Endodermal cell (in vitro differentiated cells): Measurements from ENCODE around the gene RSPRY1. TPM values are rescaled to one million over a fixed set of nuclear protein-coding genes. Genes with fewer than 3 reads are reported as not detected.
"Not testable (repeated sequence)": the region's sequence is repeated elsewhere in the genome, so short reads cannot be mapped to it uniquely, and the experiment has no call there.

Source experiments
- DNase-seq: peaks from one replicate; pipeline ENCODE4 v3.0.0-alpha.2; 2017
- H3K27ac ChIP-seq: 2 replicates; pipeline ENCODE4 v1.5.1; 2013; ENCODE audit warnings: mild to moderate bottlenecking, low read depth, low read length, moderate library complexity
- H3K27me3 ChIP-seq: 2 replicates; pipeline ENCODE4 v1.6.1; 2013; ENCODE audit warnings: mild to moderate bottlenecking, low read length, moderate library complexity; ENCODE audit not compliant: insufficient read depth, control insufficient read depth, poor library complexity, severe bottlenecking
- H3K36me3 ChIP-seq: 2 replicates; pipeline ENCODE4 v1.7.0; 2013; ENCODE audit warnings: mild to moderate bottlenecking, low read length, moderate library complexity; ENCODE audit not compliant: control insufficient read depth, insufficient read depth
- H3K4me1 ChIP-seq: one replicate; pipeline ENCODE4 v1.7.0; 2013; ENCODE audit warnings: low read length; ENCODE audit not compliant: control insufficient read depth, insufficient read depth
- H3K4me3 ChIP-seq: 2 replicates; pipeline ENCODE4 v1.5.1; 2013; ENCODE audit warnings: mild to moderate bottlenecking, low read length, moderate library complexity
- H3K9ac ChIP-seq: 2 replicates; pipeline ENCODE4 v1.6.1; 2013; ENCODE audit warnings: mild to moderate bottlenecking, low read length, moderate library complexity; ENCODE audit not compliant: poor library complexity, severe bottlenecking; ENCODE audit errors: extremely low read depth
- H3K9me3 ChIP-seq: 2 replicates; pipeline ENCODE4 v1.6.1; 2013; ENCODE audit warnings: mild to moderate bottlenecking, low read length, moderate library complexity; ENCODE audit not compliant: control insufficient read depth
- H3K27ac Mint-ChIP-seq: 2 replicates; pipeline ENCODE4 v1.8.0; 2020; ENCODE audit warnings: mixed read lengths
- H3K27me3 Mint-ChIP-seq: 2 replicates; pipeline ENCODE4 v1.8.0; 2021; ENCODE audit warnings: mild to moderate bottlenecking, mixed read lengths; ENCODE audit not compliant: insufficient read depth
- H3K36me3 Mint-ChIP-seq: 2 replicates; pipeline ENCODE4 v1.8.0; 2020; ENCODE audit warnings: low read depth, mixed read lengths
- H3K4me1 Mint-ChIP-seq: 2 replicates; pipeline ENCODE4 v1.8.0; 2020; ENCODE audit warnings: mixed read lengths
- H3K4me3 Mint-ChIP-seq: 2 replicates; pipeline ENCODE4 v1.8.0; 2020; ENCODE audit warnings: mild to moderate bottlenecking, moderate library complexity, mixed read lengths
- H3K9me3 Mint-ChIP-seq: 2 replicates; pipeline ENCODE4 v1.8.0; 2020; ENCODE audit warnings: mild to moderate bottlenecking, mixed read lengths
- WGBS, 2 experiments: methylation state at CpG; one replicate each; pipeline versions ENCODE4 v1.1.5 to v1.1.7; 2013; ENCODE audit warnings: missing lambda C conversion rate in 2 of 2, mixed read lengths in 1 of 2; ENCODE audit not compliant: insufficient coverage in 1 of 2, insufficient read length in 1 of 2; 5-methylcytosine and 5-hydroxymethylcytosine counted together
- total RNA-seq, 2 donors: library from RNA; stranded (reverse); fragmentation: NEBNext Ultra II Directional in 1 of 2; extraction: Animal tissue kit (Norgen Biotek cat#: 25700) in 1 of 2; gene quantifications; 2 replicates in 1 of 2; 3 replicates in 1 of 2; pipeline ENCODE4 v1.2.1, GENCODE V29; 2021
- TF ChIP-seq, protein P1 (sequence below): fragments of 200-600 bp; sonication (generic); conservative IDR thresholded peaks from 2 replicates; pipeline ENCODE4 v1.5.0; 2021; ENCODE audit warnings: antibody characterized with exemption, mild to moderate bottlenecking

The RSPRY1 gene
- total RNA-seq, 2 donors from 2014 or later, result 40.3 to 46.5 TPM

DNA sequence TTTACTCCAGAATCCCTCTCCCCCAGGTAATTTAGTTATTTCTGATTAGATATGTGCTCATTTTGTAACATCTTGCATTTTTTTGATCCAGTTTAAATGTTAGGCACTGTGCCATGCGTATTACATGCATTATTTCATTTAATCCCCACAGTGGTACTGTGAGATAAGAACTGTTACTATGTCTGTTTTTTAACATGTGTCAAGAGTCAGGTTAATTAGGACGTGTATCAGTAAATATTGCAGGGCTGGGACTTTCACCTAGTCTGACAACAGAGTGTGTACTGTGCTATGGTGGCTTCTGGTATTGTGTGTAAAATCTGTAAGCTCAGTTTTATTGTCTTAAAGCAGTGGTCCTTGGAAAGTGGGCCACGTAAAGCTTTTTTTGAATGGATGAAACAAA, 10.6 kb downstream of the RSPRY1 start:
- no peak overlapping the region for H3K9ac ChIP-seq
- 94 to 100% methylated on average over 2 to 3 of the region's 3 CpGs for WGBS, 2 experiments
- Mint-ChIP-seq H3K27me3 (no peaks in the 10 kb centered on the region), H3K4me3 (no peak overlapping the region), H3K27ac (no peak overlapping the region), H3K9me3 (peaks cover 15% of the 10 kb centered on the region), H3K36me3 (peaks cover 22% of the 10 kb centered on the region), H3K4me1 (peaks cover 38% of the 10 kb centered on the region)
- no peak overlapping the region for H3K4me3 ChIP-seq
- H3K27me3 ChIP-seq, result no peaks in the 10 kb centered on the region
- H3K27ac ChIP-seq, result no peak overlapping the region
- peaks cover under 1% of the 10 kb centered on the region for H3K9me3 ChIP-seq
- H3K36me3 ChIP-seq, result peaks cover 22% of the 10 kb centered on the region
- DNase-seq, result no peak
- TF ChIP-seq, protein P1, sequence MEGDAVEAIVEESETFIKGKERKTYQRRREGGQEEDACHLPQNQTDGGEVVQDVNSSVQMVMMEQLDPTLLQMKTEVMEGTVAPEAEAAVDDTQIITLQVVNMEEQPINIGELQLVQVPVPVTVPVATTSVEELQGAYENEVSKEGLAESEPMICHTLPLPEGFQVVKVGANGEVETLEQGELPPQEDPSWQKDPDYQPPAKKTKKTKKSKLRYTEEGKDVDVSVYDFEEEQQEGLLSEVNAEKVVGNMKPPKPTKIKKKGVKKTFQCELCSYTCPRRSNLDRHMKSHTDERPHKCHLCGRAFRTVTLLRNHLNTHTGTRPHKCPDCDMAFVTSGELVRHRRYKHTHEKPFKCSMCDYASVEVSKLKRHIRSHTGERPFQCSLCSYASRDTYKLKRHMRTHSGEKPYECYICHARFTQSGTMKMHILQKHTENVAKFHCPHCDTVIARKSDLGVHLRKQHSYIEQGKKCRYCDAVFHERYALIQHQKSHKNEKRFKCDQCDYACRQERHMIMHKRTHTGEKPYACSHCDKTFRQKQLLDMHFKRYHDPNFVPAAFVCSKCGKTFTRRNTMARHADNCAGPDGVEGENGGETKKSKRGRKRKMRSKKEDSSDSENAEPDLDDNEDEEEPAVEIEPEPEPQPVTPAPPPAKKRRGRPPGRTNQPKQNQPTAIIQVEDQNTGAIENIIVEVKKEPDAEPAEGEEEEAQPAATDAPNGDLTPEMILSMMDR, result no peak
- peaks cover 4% of the 10 kb centered on the region for H3K4me1 ChIP-seq

DNA sequence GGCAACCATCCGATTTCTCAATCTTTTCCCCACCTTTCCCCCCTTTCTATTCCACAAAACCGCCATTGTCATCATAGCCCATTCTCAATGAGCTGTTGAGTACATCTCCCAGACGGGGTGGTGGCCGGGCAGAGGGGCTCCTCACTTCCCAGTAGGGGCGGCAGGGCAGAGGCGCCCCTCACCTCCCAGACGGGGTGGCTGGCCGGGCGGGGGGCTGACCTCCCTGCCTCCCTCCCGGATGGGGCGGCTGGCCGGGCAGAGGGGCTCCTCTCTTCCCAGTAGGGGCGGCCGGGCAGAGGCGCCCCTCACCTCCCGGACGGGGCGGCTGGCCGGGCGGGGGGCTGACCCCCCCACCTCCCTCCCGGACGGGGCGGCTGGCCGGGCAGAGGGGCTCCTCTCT, 14.2 kb downstream of the RSPRY1 start:
- not testable (repeated sequence) for H3K9ac ChIP-seq, H3K4me3 ChIP-seq, H3K4me1 ChIP-seq, H3K27ac Mint-ChIP-seq, H3K27me3 ChIP-seq, H3K27me3 Mint-ChIP-seq, H3K9me3 ChIP-seq, DNase-seq, H3K4me3 Mint-ChIP-seq, H3K27ac ChIP-seq
- Mint-ChIP-seq H3K9me3 (peaks cover 24% of the 10 kb centered on the region), H3K36me3 (peaks cover 43% of the 10 kb centered on the region), H3K4me1 (peaks cover 22% of the 10 kb centered on the region)
- 94% methylated on average over 9 of the region's 24 CpGs; no CpG with 5 or more reads in 1 of the 2 experiments for WGBS, 2 experiments
- peaks cover 30% of the 10 kb centered on the region for H3K36me3 ChIP-seq

DNA sequence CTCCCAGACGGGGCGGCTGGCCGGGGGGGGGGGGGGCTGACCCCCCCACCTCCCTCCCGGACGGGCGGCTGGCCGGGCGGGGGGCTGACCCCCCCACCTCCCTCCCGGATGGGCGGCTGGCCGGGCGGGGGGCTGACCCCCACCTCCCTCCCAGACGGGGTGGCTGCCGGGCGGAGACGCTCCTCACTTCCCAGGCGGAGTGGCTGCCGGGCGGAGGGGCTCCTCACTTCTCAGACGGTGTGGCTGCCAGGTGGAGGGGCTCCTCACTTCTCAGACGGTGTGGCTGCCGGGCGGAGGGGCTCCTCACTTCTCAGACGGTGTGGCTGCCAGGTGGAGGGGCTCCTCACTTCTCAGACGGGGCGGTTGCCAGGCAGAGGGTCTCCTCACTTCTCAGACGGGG, 14.8 kb downstream of the RSPRY1 start:
- H3K36me3 ChIP-seq, result peaks cover 36% of the 10 kb centered on the region
- H3K27ac ChIP-seq, H3K27me3 ChIP-seq, H3K9ac ChIP-seq, H3K4me3 ChIP-seq, H3K9me3 ChIP-seq, H3K27ac Mint-ChIP-seq, DNase-seq, H3K27me3 Mint-ChIP-seq, H3K4me3 Mint-ChIP-seq, H3K4me1 ChIP-seq: not testable (repeated sequence)
- peaks cover 24% of the 10 kb centered on the region for H3K9me3 Mint-ChIP-seq
- 90 to 98% methylated on average over 8 to 16 of the region's 27 CpGs for WGBS, 2 experiments
- peaks cover 22% of the 10 kb centered on the region for H3K4me1 Mint-ChIP-seq
- H3K36me3 Mint-ChIP-seq, result peaks cover 49% of the 10 kb centered on the region

DNA sequence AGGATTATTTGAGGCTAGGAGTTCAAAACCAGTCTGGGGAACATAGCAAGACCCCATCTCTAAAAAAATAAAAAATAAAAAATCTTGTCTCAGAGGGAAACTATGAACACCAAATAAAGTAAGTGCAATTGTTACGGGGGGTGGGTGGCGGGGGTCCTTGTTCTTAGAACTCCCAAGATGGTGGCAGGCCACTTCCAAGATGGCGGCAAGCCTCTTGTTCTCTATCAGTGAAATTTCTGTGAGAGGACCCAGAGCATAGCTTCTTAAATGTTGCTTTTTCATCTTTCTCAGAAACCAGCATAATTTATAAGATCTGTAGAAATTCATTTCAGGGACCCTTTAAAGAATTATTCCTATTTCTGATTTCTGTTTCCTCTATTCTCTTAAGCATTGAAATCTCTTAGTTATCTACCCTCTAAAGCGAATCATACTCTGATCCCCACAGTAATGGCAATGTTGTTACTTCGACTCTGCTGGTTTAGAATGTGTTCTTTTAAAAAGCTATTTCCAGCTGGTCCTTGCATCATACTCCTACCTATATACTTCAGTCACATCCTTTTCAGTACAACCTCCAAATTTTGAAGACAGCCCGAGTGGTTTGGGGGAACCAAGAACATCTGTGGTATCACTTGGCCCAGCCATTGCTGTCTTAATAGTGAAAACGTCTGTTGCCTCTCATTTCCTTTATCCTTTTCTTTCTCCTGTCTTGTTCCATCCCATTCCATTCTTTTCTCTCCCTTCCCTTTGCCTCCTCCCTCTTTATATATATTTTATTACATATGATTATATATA, 16.2 kb downstream of the RSPRY1 start:
- H3K4me3 Mint-ChIP-seq, result no peak overlapping the region
- no peak overlapping the region for H3K27ac Mint-ChIP-seq

More for the DNA sequence above, 16.2 kb downstream of the RSPRY1 start:
- H3K27me3 ChIP-seq, result no peaks in the 10 kb centered on the region
- no peak overlapping the region for H3K9ac ChIP-seq
- H3K9me3 Mint-ChIP-seq, result peaks cover 24% of the 10 kb centered on the region
- H3K27ac ChIP-seq, result no peak overlapping the region
- H3K4me1 Mint-ChIP-seq, result peaks cover 10% of the 10 kb centered on the region
- peaks cover 45% of the 10 kb centered on the region for H3K36me3 ChIP-seq
- peaks cover 7% of the 10 kb centered on the region for H3K4me1 ChIP-seq
- 94 to 99% methylated on average over 5 to 7 of the region's 7 CpGs for WGBS, 2 experiments
- H3K9me3 ChIP-seq, result peaks cover 3% of the 10 kb centered on the region
- DNase-seq, result no peak
- H3K4me3 ChIP-seq, result no peak overlapping the region
- H3K27me3 Mint-ChIP-seq, result no peaks in the 10 kb centered on the region
- H3K36me3 Mint-ChIP-seq, result peaks cover 52% of the 10 kb centered on the region
- TF ChIP-seq, protein P1, result no peak
